HUES48 (cell line): ENCODE results near the gene NXPE1.
A peak's percentile ranks its signal among the peaks of the same experiment; 100 is the strongest.
"Not testable (repeated sequence)": the region's sequence is repeated elsewhere in the genome, so short reads cannot be mapped to it uniquely, and the experiment has no call there.

Experiments
- H3K27ac ChIP-seq: one replicate; pipeline ENCODE4 v1.7.0; 2013; ENCODE audit warnings: low read depth, low read length, inconsistent platforms
- H3K27me3 ChIP-seq: 2 replicates; pipeline ENCODE4 v1.6.1; 2013; ENCODE audit warnings: mild to moderate bottlenecking, low read length; ENCODE audit not compliant: control insufficient read depth, insufficient read depth
- H3K36me3 ChIP-seq: 2 replicates; pipeline ENCODE4 v1.6.1; 2013; ENCODE audit warnings: low read length; ENCODE audit not compliant: control insufficient read depth, insufficient read depth
- H3K4me1 ChIP-seq: 2 replicates; pipeline ENCODE4 v1.6.1; 2013; ENCODE audit warnings: mild to moderate bottlenecking, low read length; ENCODE audit not compliant: control insufficient read depth, insufficient read depth
- H3K4me3 ChIP-seq: 2 replicates; pipeline ENCODE4 v1.5.1; 2013; ENCODE audit warnings: mild to moderate bottlenecking, low read depth, low read length
- H3K9ac ChIP-seq: 2 replicates; pipeline ENCODE4 v1.6.1; 2013; ENCODE audit warnings: mild to moderate bottlenecking, low read depth, low read length, moderate library complexity
- H3K9me3 ChIP-seq: 2 replicates; pipeline ENCODE4 v1.6.1; 2013; ENCODE audit warnings: low read length; ENCODE audit not compliant: control insufficient read depth, insufficient read depth

Gene NXPE1

DNA sequence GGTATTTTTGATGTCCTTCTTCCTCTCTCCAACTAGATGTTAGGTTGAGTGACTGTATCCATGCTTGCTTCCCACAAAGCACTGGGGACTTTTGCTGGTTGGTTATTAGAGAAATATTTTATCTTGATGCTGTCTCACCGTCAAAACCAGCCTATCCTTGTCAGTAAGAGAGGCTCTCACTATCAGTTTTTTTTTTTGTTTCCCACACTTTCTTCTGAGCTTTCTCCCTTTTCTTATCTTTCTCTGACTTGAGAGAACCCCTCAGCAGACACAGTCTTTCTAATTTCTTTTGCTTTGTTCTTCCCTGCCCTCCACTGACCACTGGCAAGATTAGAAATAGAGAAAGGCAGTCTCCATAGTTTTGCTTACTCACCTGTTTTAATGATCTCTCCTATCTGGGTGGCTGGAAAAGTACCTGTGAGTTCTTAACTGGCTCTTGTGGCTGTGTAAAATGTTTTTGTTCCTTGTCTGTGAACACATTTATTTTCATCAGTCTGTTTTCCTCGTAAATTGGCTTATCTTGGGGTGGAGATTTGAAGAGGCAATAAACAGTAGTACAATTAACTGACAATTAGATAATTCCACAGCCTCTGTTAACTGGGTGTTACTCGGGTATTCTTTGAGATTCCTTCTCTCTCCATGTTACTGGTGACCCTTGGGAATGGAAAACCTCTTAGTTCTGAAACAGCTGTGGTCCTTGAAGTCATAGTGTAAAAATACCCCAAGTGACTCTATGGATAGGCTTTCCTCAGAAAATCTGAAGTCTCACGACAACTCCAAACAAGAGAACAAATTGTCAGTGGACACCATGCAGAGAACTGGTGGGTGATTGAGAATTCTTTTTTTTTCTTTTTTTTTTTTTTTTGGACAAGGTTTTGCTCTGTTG is at the start of gene NXPE1:
Gene NXPE1, minus strand, starts transcription at position 457 of the 886 bp plus-strand sequence. CDS start 8,680 bp downstream, outside the sequence.
- H3K27ac ChIP-seq = peak within 1 kb of the TSS; percentile 40
- no peaks in the 10 kb centered on the region for H3K27me3 ChIP-seq
- H3K4me1 ChIP-seq = peaks cover 6% of the 10 kb centered on the region; the same call in 1 of the 2 replicates
- no peak within 1 kb of the TSS for H3K9ac ChIP-seq
- no peaks in the 10 kb centered on the region for H3K36me3 ChIP-seq
- H3K9me3 ChIP-seq = no peaks in the 10 kb centered on the region
- no peak within 1 kb of the TSS for H3K4me3 ChIP-seq

DNA sequence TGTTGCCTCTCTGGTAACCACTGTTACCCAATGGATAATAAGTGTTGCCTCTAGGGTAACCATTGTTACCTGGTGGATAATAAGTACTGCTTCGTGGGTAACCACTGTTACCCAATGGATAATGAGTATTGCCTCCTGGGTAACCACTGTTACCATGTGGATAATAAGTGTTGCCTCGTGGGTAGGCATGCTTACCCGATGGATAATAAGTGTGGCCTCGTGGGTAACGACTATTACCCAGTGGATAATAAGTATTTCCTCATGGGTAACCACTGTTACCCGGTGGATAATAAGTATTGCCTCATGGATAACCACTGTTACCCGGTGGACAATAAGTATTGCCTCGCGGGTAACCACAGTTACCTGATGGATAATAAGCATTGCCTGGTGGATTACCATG is 49.7 kb upstream of the NXPE1 start:
- no peaks in the 10 kb centered on the region for H3K36me3 ChIP-seq
- no peaks in the 10 kb centered on the region for H3K27me3 ChIP-seq
- H3K9ac ChIP-seq = no peak overlapping the region
- H3K4me3 ChIP-seq = no peak overlapping the region
- H3K4me1 ChIP-seq = no peaks in the 10 kb centered on the region
- peaks cover 88% of the 10 kb centered on the region for H3K9me3 ChIP-seq
- no peak overlapping the region for H3K27ac ChIP-seq

DNA sequence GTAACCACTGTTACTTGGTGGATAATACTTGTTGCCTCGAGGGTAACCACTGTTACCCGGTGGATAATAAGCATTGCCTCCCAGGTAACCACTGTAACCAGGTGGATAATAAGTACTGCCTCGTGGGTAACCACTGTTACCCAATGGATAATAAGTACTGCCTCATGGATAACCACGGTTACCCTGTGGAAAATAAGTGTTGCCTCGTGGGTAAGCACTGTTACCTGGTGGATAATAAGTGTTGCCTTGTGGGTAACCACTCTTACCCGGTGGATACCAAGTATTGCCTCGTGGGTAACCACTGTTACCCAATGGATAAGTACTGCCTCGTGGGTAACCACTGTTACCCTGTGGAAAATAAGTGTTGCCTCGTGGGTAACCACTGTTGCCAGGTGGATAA is 48.9 kb upstream of the NXPE1 start:
- not testable (repeated sequence) for H3K4me3 ChIP-seq
- peaks cover 88% of the 10 kb centered on the region for H3K9me3 ChIP-seq

DNA sequence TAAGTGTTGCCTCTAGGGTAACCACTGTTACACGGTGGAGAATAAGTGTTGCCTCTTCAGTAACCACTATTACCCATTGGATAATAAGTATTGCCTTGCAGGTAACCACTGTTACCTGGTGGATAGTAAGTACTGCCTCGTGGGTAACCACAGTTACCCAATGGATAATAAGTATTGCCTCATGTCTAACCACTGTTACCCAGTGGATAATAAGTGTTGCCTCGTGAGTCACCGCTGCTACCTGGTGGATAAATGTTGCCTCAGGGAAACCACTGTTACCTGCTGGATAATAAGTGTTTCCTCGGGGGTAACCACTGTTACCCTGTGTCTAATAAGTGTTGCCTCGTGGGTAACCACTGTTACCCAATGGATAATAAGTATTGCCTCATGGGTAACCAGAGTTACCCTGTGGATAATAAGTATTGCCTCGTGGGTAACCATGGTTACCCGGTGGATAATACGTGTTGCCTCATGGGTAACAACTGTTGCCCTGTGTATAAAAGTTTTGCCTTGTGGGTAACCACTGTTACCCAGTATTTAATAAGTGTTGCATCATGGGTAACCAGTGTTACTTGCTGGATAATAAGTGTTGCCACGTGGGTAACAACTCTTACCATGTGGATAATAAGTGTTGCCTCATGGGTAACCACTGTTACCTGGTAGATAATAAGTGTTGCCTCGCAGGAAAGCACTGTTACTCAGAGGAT is 48.2 kb upstream of the NXPE1 start:
- Histone ChIP-seq H3K9me3 (peaks cover 87% of the 10 kb centered on the region), H3K27me3 (no peaks in the 10 kb centered on the region), H3K36me3 (no peaks in the 10 kb centered on the region), H3K9ac (no peak overlapping the region), H3K27ac (no peak overlapping the region), H3K4me3 (no peak overlapping the region), H3K4me1 (no peaks in the 10 kb centered on the region)

More for the DNA sequence above, 48.9 kb upstream of the NXPE1 start:
- not testable (repeated sequence) for H3K27ac ChIP-seq, H3K9ac ChIP-seq, H3K36me3 ChIP-seq, H3K27me3 ChIP-seq, H3K4me1 ChIP-seq

DNA sequence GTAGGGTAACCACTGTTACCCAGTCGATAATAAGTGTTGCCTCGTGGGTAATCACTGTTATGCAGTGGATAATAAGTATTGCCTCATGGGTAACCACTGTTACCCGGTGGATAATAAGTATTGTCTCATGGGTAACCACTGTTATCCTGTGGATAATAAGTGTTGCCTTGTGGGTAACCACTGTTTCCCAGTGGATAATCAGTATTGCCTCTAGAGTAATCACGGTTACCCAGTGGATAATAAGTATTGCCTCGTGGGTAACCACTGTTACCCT is 47.1 kb upstream of the NXPE1 start:
- peaks cover 77% of the 10 kb centered on the region for H3K9me3 ChIP-seq
- not testable (repeated sequence) for H3K4me3 ChIP-seq, H3K27ac ChIP-seq, H3K36me3 ChIP-seq, H3K9ac ChIP-seq, H3K27me3 ChIP-seq, H3K4me1 ChIP-seq

DNA sequence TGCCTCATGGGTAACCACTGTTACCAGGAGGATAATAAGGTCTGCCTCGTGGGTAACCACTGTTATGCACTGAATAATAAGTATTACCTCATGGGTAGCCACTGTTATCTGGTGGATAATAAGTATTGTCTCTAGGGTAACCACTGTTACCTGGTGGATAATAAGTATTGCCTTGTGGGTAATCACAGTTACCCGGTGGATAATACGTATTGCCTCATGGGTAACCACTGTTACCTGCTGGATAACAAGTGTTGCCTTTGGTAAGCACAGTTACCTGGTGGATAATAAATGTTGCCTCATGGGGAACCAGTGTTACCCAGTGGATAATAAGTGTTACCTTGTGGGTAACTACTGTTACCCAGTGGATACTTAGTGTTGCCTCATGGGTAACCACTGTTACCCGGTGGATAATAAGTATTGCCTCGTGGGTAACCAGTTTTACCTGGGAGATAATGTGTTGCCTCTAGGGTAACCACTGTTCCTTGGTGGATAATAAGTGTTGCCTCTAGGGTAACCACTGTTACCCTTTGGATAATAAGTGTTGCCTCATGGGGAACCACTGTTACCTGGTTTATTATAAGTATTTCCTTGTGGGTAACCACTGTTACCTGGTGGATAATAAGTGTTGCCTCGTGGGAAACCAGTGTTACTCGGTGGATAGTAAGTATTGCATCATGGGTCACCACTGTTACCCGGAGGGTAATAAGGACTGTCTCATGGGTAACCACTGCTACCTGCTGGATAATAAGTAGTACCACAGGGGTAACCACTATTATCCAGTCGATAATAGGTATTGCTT is 46.5 kb upstream of the NXPE1 start:
- Histone ChIP-seq H3K9me3 (peaks cover 72% of the 10 kb centered on the region), H3K4me3 (no peak overlapping the region), H3K4me1 (no peaks in the 10 kb centered on the region), H3K27me3 (no peaks in the 10 kb centered on the region), H3K36me3 (no peaks in the 10 kb centered on the region), H3K27ac (no peak overlapping the region), H3K9ac (no peak overlapping the region)

DNA sequence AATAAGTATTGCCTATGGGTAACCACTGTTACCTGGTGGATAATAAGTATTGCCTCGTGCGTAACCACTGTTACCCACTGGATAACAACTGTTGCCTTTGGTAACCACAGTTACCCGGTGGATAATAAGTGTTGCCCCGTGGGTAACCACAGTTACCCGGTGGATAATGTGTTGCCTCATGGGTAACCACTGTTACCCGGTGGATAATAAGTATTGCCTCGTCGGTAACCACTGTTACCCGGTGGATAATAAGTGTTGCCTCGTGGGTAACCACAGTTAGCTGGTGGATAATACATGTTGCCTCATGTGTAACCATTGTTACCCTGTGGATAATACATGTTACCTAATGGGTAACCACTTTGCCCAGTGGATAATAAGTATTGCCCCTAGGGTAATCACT is 45.7 kb upstream of the NXPE1 start:
- no peak overlapping the region for H3K27ac ChIP-seq
- H3K36me3 ChIP-seq = no peaks in the 10 kb centered on the region
- no peaks in the 10 kb centered on the region for H3K27me3 ChIP-seq
- no peaks in the 10 kb centered on the region for H3K4me1 ChIP-seq
- peaks cover 65% of the 10 kb centered on the region for H3K9me3 ChIP-seq
- no peak overlapping the region for H3K9ac ChIP-seq
- no peak overlapping the region for H3K4me3 ChIP-seq

DNA sequence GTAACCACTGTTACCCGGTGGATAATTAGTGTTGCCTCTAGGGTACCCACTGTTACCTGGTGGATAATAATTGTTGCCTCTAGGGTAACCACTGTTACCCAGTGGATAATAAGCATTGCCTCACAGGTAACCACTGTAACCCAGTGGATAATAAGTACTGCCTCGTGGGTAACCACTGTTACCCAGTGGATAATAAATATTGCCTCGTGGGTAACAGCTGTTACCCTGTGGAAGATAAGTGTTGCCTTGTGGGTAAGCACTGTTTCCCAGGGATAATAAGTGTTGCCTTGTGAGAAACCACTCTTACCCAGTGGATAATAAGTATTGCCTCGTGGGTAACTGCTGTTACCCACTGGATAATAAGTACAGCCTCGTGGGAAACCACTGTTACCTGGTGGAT is 45.2 kb upstream of the NXPE1 start:
- H3K4me3 ChIP-seq = no peak overlapping the region
- no peak overlapping the region for H3K27ac ChIP-seq
- no peak overlapping the region for H3K9ac ChIP-seq
- no peaks in the 10 kb centered on the region for H3K36me3 ChIP-seq
- no peaks in the 10 kb centered on the region for H3K27me3 ChIP-seq
- no peaks in the 10 kb centered on the region for H3K4me1 ChIP-seq
- peaks cover 60% of the 10 kb centered on the region for H3K9me3 ChIP-seq

DNA sequence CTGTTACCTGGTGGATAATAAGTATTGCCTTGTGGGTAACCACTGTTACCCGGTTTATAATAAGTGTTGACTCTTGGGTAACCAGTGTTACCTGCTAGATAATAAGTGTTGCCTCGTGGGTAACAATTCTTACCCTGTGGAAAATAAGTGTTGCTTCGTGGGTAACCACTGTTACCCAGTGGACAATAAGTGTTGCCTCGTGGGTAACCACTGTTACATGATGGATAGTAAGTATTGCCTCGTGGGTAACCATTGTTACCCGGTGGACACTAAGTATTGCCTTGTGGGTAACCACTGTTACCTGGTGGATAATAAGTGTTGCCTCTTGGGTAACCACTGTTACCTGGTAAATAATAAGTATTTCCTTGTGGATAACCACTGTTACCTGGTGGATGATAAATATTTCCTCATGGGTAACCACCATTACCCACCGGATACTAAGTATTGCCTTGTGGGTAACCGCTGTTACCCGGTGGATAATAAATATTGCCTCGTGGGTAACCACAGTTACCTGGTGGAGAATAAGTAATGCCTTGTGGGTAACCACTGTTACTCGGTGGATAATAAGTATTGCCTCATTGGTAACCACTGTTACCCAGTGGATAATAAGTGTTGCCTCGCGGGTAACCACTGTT is 44.6 kb upstream of the NXPE1 start:
- H3K27me3 ChIP-seq = no peaks in the 10 kb centered on the region
- no peaks in the 10 kb centered on the region for H3K36me3 ChIP-seq
- H3K9ac ChIP-seq = no peak overlapping the region
- no peak overlapping the region for H3K4me3 ChIP-seq
- peaks cover 54% of the 10 kb centered on the region for H3K9me3 ChIP-seq
- no peak overlapping the region for H3K27ac ChIP-seq
- no peaks in the 10 kb centered on the region for H3K4me1 ChIP-seq

DNA sequence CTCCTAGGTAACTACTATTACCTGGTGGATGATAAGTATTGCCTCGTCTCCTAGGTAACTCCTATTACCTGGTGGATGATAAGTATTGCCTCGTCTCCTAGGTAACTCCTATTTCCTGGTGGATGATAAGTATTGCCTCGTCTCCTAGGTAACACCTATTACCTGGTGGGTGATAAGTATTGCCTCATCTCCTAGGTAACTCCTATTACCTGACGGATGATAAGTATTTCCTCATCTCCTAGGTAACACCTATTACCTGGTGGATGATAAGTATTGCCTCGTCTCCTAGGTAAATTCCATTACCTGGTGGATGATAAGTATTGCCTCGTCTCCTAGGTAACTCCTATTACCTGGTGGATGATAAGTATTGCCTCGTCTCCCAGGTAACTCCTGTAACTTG is 43.5 kb upstream of the NXPE1 start:
- not testable (repeated sequence) for H3K36me3 ChIP-seq

More for the DNA sequence above, 43.5 kb upstream of the NXPE1 start:
- H3K4me3 ChIP-seq, H3K27me3 ChIP-seq, H3K9ac ChIP-seq, H3K27ac ChIP-seq, H3K4me1 ChIP-seq: not testable (repeated sequence)
- H3K9me3 ChIP-seq = peaks cover 45% of the 10 kb centered on the region
